HCEC 1CT (cell line): ENCODE measurements around the gene UPF3A.
A peak's percentile ranks its signal among the peaks of the same experiment; 100 is the strongest.
"Not testable (repeated sequence)": the region's sequence is repeated elsewhere in the genome, so short reads cannot be mapped to it uniquely, and the experiment has no call there.

ENCODE experiments used
- DNase-seq: peaks from one replicate; pipeline ENCODE4 v3.0.0-alpha.2; 2017

Gene UPF3A

GRCh38 chr13:114281351-114282040 lies at the start of gene UPF3A:
Gene UPF3A (plus strand): TSS chr13:114281601. CDS start chr13:114281640, 39 bp downstream.
- DNase-seq: peak; percentile 89

GRCh38 chr13:114231886-114232285 lies 49.5 kb upstream of the UPF3A start:
- DNase-seq: no peak

GRCh38 chr13:114234266-114234644 lies 47.1 kb upstream of the UPF3A start:
- DNase-seq: no peak

- peak; percentile 92 for DNase-seq
Measured at GRCh38 chr13:114234645-114235421, 46.6 kb upstream of the UPF3A start, which contains the start of gene CDC16. Gene CDC16 (plus strand): TSS chr13:114234897. CDS start chr13:114235085, 188 bp downstream.

GRCh38 chr13:114235697-114236096 lies 45.7 kb upstream of the UPF3A start:
- DNase-seq: no peak

GRCh38 chr13:114236227-114236626 lies 45.2 kb upstream of the UPF3A start:
- no peak for DNase-seq

GRCh38 chr13:114237415-114238112 lies 43.8 kb upstream of the UPF3A start:
- no peak for DNase-seq

GRCh38 chr13:114241918-114242317 lies 39.5 kb upstream of the UPF3A start:
- DNase-seq: no peak

GRCh38 chr13:114243971-114244370 lies 37.4 kb upstream of the UPF3A start:
- no peak for DNase-seq

- DNase-seq: no peak
Measured at GRCh38 chr13:114244637-114245036, 36.8 kb upstream of the UPF3A start.

- peak; percentile 7 for DNase-seq
Measured at GRCh38 chr13:114248011-114248410, 33.4 kb upstream of the UPF3A start.

- no peak for DNase-seq
Measured at GRCh38 chr13:114249077-114249476, 32.3 kb upstream of the UPF3A start.

GRCh38 chr13:114251639-114252440 lies 29.6 kb upstream of the UPF3A start:
- not testable (repeated sequence) for DNase-seq

GRCh38 chr13:114256547-114256946 lies 24.9 kb upstream of the UPF3A start:
- no peak for DNase-seq

GRCh38 chr13:114257014-114257413 lies 24.4 kb upstream of the UPF3A start:
- no peak for DNase-seq

GRCh38 chr13:114258589-114258988 lies 22.8 kb upstream of the UPF3A start:
- no peak for DNase-seq

- no peak for DNase-seq
Measured at GRCh38 chr13:114259374-114259773, 22.0 kb upstream of the UPF3A start.

GRCh38 chr13:114259974-114260373 lies 21.4 kb upstream of the UPF3A start:
- DNase-seq: no peak

GRCh38 chr13:114260814-114261213 lies 20.6 kb upstream of the UPF3A start:
- DNase-seq: no peak

- DNase-seq: no peak
Measured at GRCh38 chr13:114261328-114261965, 20.0 kb upstream of the UPF3A start.

GRCh38 chr13:114263578-114263977 lies 17.8 kb upstream of the UPF3A start:
- DNase-seq: no peak

GRCh38 chr13:114264313-114264712 lies 17.1 kb upstream of the UPF3A start:
- not testable (repeated sequence) for DNase-seq
